H9 (cell line): Measurements from ENCODE around the gene ARFIP1. TPM values are rescaled to one million over a fixed set of nuclear protein-coding genes. Genes with fewer than 3 reads are reported as not detected.

ENCODE experiments used
- DNase-seq: peaks from one replicate; pipeline ENCODE4 v3.0.0-alpha.2; 2017
- H2AFZ ChIP-seq: one replicate; pipeline ENCODE4 v1.6.1; 2013; ENCODE audit warnings: mild to moderate bottlenecking, low read length, control low read depth, moderate library complexity
- H2AK5ac ChIP-seq: 2 replicates; pipeline ENCODE4 v1.6.1; 2013; ENCODE audit warnings: low read length, control low read depth, mixed read lengths; ENCODE audit not compliant: insufficient read length
- H2BK120ac ChIP-seq: one replicate; pipeline ENCODE4 v1.6.1; 2013; ENCODE audit warnings: low read depth, mild to moderate bottlenecking, low read length, control low read depth, inconsistent platforms; ENCODE audit not compliant: poor library complexity, severe bottlenecking
- H2BK12ac ChIP-seq: 2 replicates; pipeline ENCODE4 v1.6.1; 2013; ENCODE audit warnings: low read length, control low read depth, mixed read lengths, low read depth; ENCODE audit not compliant: insufficient read length
- H2BK15ac ChIP-seq: 2 replicates; pipeline ENCODE4 v1.6.1; 2013; ENCODE audit warnings: low read depth, low read length, control low read depth
- H2BK20ac ChIP-seq: one replicate; pipeline ENCODE4 v1.6.1; 2013; ENCODE audit warnings: low read depth, mild to moderate bottlenecking, low read length, control low read depth, inconsistent platforms; ENCODE audit not compliant: poor library complexity, severe bottlenecking
- H2BK5ac ChIP-seq: 2 replicates; pipeline ENCODE4 v1.6.1; 2013; ENCODE audit warnings: low read length, control low read depth, mixed read lengths; ENCODE audit not compliant: insufficient read length
- H3K14ac ChIP-seq: 2 replicates; pipeline ENCODE4 v1.6.1; 2013; ENCODE audit warnings: low read length, control low read depth; ENCODE audit not compliant: insufficient read depth
- H3K18ac ChIP-seq: 2 replicates; pipeline ENCODE4 v1.6.1; 2013; ENCODE audit warnings: low read depth, mild to moderate bottlenecking, mixed read lengths, low read length, control low read depth; ENCODE audit not compliant: insufficient read length
- H3K23ac ChIP-seq: 2 replicates; pipeline ENCODE4 v1.6.1; 2013; ENCODE audit warnings: low read length, control low read depth, mixed read lengths, low read depth; ENCODE audit not compliant: insufficient read length
- H3K23me2 ChIP-seq: 2 replicates; pipeline ENCODE4 v1.6.1; 2013; ENCODE audit warnings: low read depth, mild to moderate bottlenecking, mixed read lengths, low read length, control low read depth; ENCODE audit not compliant: insufficient read length, poor library complexity, severe bottlenecking
- H3K27ac ChIP-seq: 2 replicates; pipeline ENCODE4 v1.5.1; 2013; ENCODE audit warnings: low read length, control low read depth, mixed read lengths, low read depth; ENCODE audit not compliant: insufficient read length
- H3K27me3 ChIP-seq: 2 replicates; pipeline ENCODE4 v1.6.1; 2013; ENCODE audit warnings: low read length, control low read depth, inconsistent platforms; ENCODE audit not compliant: insufficient read depth
- H3K4ac ChIP-seq: 2 replicates; pipeline ENCODE4 v1.6.1; 2013; ENCODE audit warnings: low read depth, mild to moderate bottlenecking, control low read depth, inconsistent platforms, low read length, moderate library complexity
- H3K4me1 ChIP-seq: 2 replicates; pipeline ENCODE4 v1.6.1; 2013; ENCODE audit warnings: low read length, control low read depth, inconsistent platforms; ENCODE audit not compliant: insufficient read depth
- H3K4me2 ChIP-seq: 2 replicates; pipeline ENCODE4 v1.6.1; 2013; ENCODE audit warnings: low read length, control low read depth, mixed read lengths; ENCODE audit not compliant: insufficient read length, insufficient read depth
- H3K56ac ChIP-seq: 2 replicates; pipeline ENCODE4 v1.6.1; 2013; ENCODE audit warnings: low read depth, mild to moderate bottlenecking, mixed read lengths, low read length, control low read depth; ENCODE audit not compliant: insufficient read length
- H3K79me1 ChIP-seq: 2 replicates; pipeline ENCODE4 v1.6.1; 2013; ENCODE audit warnings: low read depth, mild to moderate bottlenecking, moderate library complexity, low read length, control low read depth, inconsistent platforms; ENCODE audit not compliant: insufficient read depth, poor library complexity, severe bottlenecking
- H3K79me2 ChIP-seq: 2 replicates; pipeline ENCODE4 v1.6.1; 2013; ENCODE audit warnings: low read length, control low read depth, inconsistent platforms; ENCODE audit not compliant: insufficient read depth
- H3K9ac ChIP-seq: 2 replicates; pipeline ENCODE4 v1.6.1; 2013; ENCODE audit warnings: low read length, control low read depth, mixed read lengths; ENCODE audit not compliant: insufficient read length; ENCODE audit errors: extremely low read depth
- H3K9me3 ChIP-seq: one replicate; pipeline ENCODE4 v1.6.1; 2013; ENCODE audit warnings: low read depth, low read length, inconsistent platforms; ENCODE audit not compliant: control insufficient read depth
- H3T11ph ChIP-seq: one replicate; pipeline ENCODE4 v1.6.1; 2013; ENCODE audit warnings: mild to moderate bottlenecking, low read length, control low read depth, inconsistent platforms
- H4K20me1 ChIP-seq: one replicate; pipeline ENCODE4 v1.6.1; 2013; ENCODE audit not compliant: control insufficient read depth, insufficient read length, insufficient read depth
- H4K5ac ChIP-seq: 2 replicates; pipeline ENCODE4 v1.6.1; 2013; ENCODE audit warnings: low read depth, mild to moderate bottlenecking, mixed read lengths, low read length, control low read depth; ENCODE audit not compliant: insufficient read length
- H4K8ac ChIP-seq: replicated peaks from 2 replicates; pipeline ENCODE4 v1.6.1; 2013; ENCODE audit warnings: low read length, control low read depth, mixed read lengths, low read depth; ENCODE audit not compliant: insufficient read length
- H4K91ac ChIP-seq: 2 replicates; pipeline ENCODE4 v1.6.1; 2013; ENCODE audit warnings: low read depth, mild to moderate bottlenecking, moderate library complexity, mixed read lengths, low read length, control low read depth; ENCODE audit not compliant: insufficient read length
- H3K27ac Mint-ChIP-seq, 3 experiments: 2 replicates in 2 of 3; 3 replicates in 1 of 3; pipeline ENCODE4 v1.8.0; 2020 to 2021; ENCODE audit warnings: mixed read lengths in 3 of 3, mild to moderate bottlenecking in 1 of 3, moderate library complexity in 1 of 3
- H3K27me3 Mint-ChIP-seq: 2 replicates; pipeline ENCODE4 v1.8.0; 2021; ENCODE audit warnings: low read depth, mild to moderate bottlenecking, moderate library complexity, mixed read lengths
- H3K36me3 Mint-ChIP-seq, 3 experiments: 2 replicates in 2 of 3; 3 replicates in 1 of 3; pipeline ENCODE4 v1.8.0; 2020 to 2021; ENCODE audit warnings: low read depth in 3 of 3, mixed read lengths in 3 of 3; ENCODE audit not compliant: insufficient read depth in 1 of 3
- H3K4me1 Mint-ChIP-seq, 2 experiments: 2 replicates each; pipeline ENCODE4 v1.8.0; 2020; ENCODE audit warnings: mixed read lengths in 2 of 2
- H3K4me3 Mint-ChIP-seq, 2 experiments: 2 replicates in 1 of 2; 3 replicates in 1 of 2; pipeline ENCODE4 v1.8.0; 2020 to 2021; ENCODE audit warnings: mild to moderate bottlenecking in 2 of 2, mixed read lengths in 2 of 2, moderate library complexity in 1 of 2
- H3K9me3 Mint-ChIP-seq, 2 experiments: 2 replicates in 1 of 2; 3 replicates in 1 of 2; pipeline ENCODE4 v1.8.0; 2020; ENCODE audit warnings: mild to moderate bottlenecking in 2 of 2, mixed read lengths in 2 of 2, moderate library complexity in 1 of 2
- CTCF ChIP-seq: fragments of 200-600 bp; sonication (generic); conservative IDR thresholded peaks from 3 replicates; pipeline ENCODE4 v1.8.0; 2021; ENCODE audit warnings: antibody characterized with exemption, mild to moderate bottlenecking
- WGBS: extraction: QIAGEN DNeasy Blood & Tissue Kit; methylation state at CpG from one replicate; pipeline ENCODE4 v1.1.7; 2013; ENCODE audit warnings: missing lambda C conversion rate, low lambda C conversion rate, mixed read lengths; ENCODE audit not compliant: insufficient read length; ENCODE audit errors: extremely low coverage; 5-methylcytosine and 5-hydroxymethylcytosine counted together
- total RNA-seq: library from RNA; stranded (reverse); gene quantifications from 2 replicates; pipeline ENCODE4 v1.2.1, GENCODE V29; 2021

The ARFIP1 gene
- total RNA-seq, 1 experiment from 2014 or later: 30.8 TPM

DNA sequence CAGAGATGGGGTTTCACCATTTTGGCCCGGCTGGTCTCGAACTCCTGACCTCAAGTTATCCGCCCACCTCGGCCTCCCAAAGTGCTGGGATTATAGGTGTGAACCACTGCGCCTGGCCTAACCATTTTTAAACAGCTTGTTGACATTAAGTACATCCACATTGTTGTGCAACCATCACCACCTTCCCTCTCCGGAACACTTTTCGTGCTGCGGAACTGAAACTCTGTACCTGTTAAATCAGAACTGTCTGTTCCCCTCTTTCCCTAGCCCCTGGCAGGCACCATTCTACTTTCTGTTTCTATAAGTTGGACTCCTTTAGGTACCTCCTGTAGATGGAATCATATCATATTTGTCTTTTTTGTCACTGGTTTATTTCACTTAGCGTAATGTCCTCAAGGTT is 165.9 kb downstream of the ARFIP1 start:
- TF ChIP-seq CTCF: no peak
- Histone ChIP-seq H3K23me2 (no peaks in the 10 kb centered on the region), H3K4me1 (peaks cover 10% of the 10 kb centered on the region; the same call in 1 of the 2 replicates), H4K91ac (no peak overlapping the region), H2AK5ac (no peak overlapping the region), H3K27me3 (no peaks in the 10 kb centered on the region), H3K4me2 (no peak overlapping the region), H3K79me1 (peaks cover 3% of the 10 kb centered on the region), H3K27ac (no peak overlapping the region), H3K9ac (no peak overlapping the region), H2BK120ac (no peak overlapping the region), H2BK5ac (no peak overlapping the region), H2BK12ac (no peak overlapping the region), H3K18ac (no peak overlapping the region), H3K56ac (no peak overlapping the region), H4K5ac (no peak overlapping the region), H3K4ac (no peak overlapping the region), H3K79me2 (peaks cover 25% of the 10 kb centered on the region; the same call in 1 of the 2 replicates), H2AFZ (no peak overlapping the region), H3K9me3 (no peaks in the 10 kb centered on the region), H4K8ac (no peak overlapping the region), H2BK20ac (no peak overlapping the region), H2BK15ac (no peak overlapping the region), H3K23ac (no peak overlapping the region), H4K20me1 (no peaks in the 10 kb centered on the region), H3K14ac (no peak overlapping the region), H3T11ph (no peak overlapping the region)
- DNase-seq: no peak
- H3K27me3 Mint-ChIP-seq: no peaks in the 10 kb centered on the region
- no peak overlapping the region; a peak in 1 of 7 replicates for H3K27ac Mint-ChIP-seq
- H3K9me3 Mint-ChIP-seq: no peaks in the 10 kb centered on the region
- H3K4me1 Mint-ChIP-seq: peaks cover 13 to 18% of the 10 kb centered on the region in 2 experiments
- no CpG with 5 or more reads among the region's 9 CpGs for WGBS
- no peak overlapping the region; a peak in 1 of 5 replicates for H3K4me3 Mint-ChIP-seq
- H3K36me3 Mint-ChIP-seq: peaks cover 24 to 56% (median 42%) of the 10 kb centered on the region in 3 experiments
